ENCODE data around the gene DHRS3. TPM values are rescaled to one million over a fixed set of nuclear protein-coding genes. Genes with fewer than 3 reads are reported as not detected.

Gene DHRS3
- total and polyA plus RNA-seq, 2 donors (not counting 1 experiment from before 2014, with no cell fraction given): 0.37 TPM

DNA sequence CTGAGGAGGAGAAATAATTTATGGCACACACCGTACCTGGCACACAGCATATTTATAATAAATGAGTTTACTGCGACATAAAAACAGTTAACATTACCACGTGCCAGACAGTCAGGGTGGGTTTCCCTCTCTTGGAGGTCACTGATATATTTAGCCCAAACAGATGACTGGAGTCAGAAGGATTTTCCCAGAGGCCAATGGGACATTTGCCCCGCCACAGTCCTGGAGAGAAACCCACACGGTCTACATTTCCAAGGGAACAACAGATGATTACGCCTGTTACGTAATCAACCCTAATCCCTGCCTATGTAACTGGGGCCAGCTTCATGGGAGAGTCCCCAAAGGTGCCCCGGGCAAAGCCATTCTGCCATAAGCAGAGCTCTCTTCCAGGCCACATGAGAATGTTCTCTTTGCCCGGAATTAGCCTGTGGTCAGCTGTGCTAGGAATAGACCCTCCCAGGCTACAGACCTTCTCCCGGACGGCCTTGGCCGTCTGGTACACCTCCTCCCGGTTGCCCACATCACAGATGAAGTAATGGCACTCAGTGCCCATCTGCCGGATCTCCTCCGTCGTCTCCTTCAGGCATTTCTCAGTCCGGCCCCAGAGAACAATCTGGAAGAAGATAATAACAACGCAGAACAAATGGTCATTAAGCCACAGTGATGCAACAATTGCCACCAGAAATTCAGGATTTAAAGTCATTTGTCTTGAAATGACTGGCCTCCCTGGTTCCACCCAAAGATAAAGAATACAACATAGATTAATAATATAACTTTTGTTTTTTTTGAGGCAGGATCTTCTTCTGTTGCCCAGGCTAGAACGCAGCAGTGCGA is 37.7 kb downstream of the DHRS3 start:
- WGBS (ENCODE audit: insufficient coverage): 89% methylated on average over 14 of the region's 20 CpGs
- ATAC-seq (ENCODE audit: low read depth) (no peak), DNase-seq (no peak)
- H3K4me1 ChIP-seq (ENCODE audit: control insufficient read depth in 2 of 2, insufficient read depth in 2 of 2, low read length in 2 of 2): no peaks in the 10 kb centered on the region
- ChIA-PET CTCF (no interaction called here), POLR2A (no interaction called here)
- no peaks in the 10 kb centered on the region for H3K27me3 ChIP-seq (replicated peaks in 1 of 4; ENCODE audit: control extremely low read depth in 1 of 4, control insufficient read depth in 3 of 4, insufficient read depth in 4 of 4, low read length in 3 of 4)
- no peak overlapping the region for H3K27ac Mint-ChIP-seq
- intact Hi-C loops (cut with micrococcal nuclease): no loop called here
- no peaks in the 10 kb centered on the region for H3K9me3 Mint-ChIP-seq (ENCODE audit: insufficient read depth)
- no peaks in the 10 kb centered on the region for H3K4me1 Mint-ChIP-seq
- H3K36me3 ChIP-seq (replicated peaks in 1 of 2; ENCODE audit: control extremely low read depth in 1 of 2, control insufficient read depth in 1 of 2, extremely low read depth in 1 of 2, insufficient read depth in 2 of 2, low read length in 1 of 2): no peaks in the 10 kb centered on the region
- no peak overlapping the region for H2AFZ ChIP-seq (ENCODE audit: insufficient read depth, low read depth, low read length, poor library complexity, severe bottlenecking)
- no peak overlapping the region for H3K4me3 ChIP-seq (ENCODE audit: control extremely low read depth in 1 of 5, extremely low read depth in 1 of 5, insufficient read depth in 1 of 5, low read depth in 2 of 5, low read length in 4 of 5)
- no peaks in the 10 kb centered on the region for H4K20me1 ChIP-seq (ENCODE audit: control insufficient read depth, insufficient read depth, low read length, poor library complexity, severe bottlenecking)
- no peak overlapping the region for H3K27ac ChIP-seq (ENCODE audit: low read length in 2 of 2)
- no peaks in the 10 kb centered on the region for H3K9me3 ChIP-seq (ENCODE audit: control extremely low read depth in 1 of 3, control insufficient read depth in 2 of 3, insufficient read depth in 1 of 3, low read length in 2 of 3)
- H3K79me2 ChIP-seq (ENCODE audit: control insufficient read depth, insufficient read depth, low read length): no peaks in the 10 kb centered on the region
- H3K9ac ChIP-seq (ENCODE audit: low read length): no peak overlapping the region
- no peaks in the 10 kb centered on the region for H3K27me3 Mint-ChIP-seq
- TF ChIP-seq, protein P1, sequence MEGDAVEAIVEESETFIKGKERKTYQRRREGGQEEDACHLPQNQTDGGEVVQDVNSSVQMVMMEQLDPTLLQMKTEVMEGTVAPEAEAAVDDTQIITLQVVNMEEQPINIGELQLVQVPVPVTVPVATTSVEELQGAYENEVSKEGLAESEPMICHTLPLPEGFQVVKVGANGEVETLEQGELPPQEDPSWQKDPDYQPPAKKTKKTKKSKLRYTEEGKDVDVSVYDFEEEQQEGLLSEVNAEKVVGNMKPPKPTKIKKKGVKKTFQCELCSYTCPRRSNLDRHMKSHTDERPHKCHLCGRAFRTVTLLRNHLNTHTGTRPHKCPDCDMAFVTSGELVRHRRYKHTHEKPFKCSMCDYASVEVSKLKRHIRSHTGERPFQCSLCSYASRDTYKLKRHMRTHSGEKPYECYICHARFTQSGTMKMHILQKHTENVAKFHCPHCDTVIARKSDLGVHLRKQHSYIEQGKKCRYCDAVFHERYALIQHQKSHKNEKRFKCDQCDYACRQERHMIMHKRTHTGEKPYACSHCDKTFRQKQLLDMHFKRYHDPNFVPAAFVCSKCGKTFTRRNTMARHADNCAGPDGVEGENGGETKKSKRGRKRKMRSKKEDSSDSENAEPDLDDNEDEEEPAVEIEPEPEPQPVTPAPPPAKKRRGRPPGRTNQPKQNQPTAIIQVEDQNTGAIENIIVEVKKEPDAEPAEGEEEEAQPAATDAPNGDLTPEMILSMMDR (IDR thresholded peaks at IDR 0.05): no peak
- TF ChIP-seq EZH2 (IDR thresholded peaks at IDR 0.05; ENCODE audit: borderline replicate concordance, insufficient read depth, low read depth, low read length, poor library complexity, severe bottlenecking): no peak
- H3K4me2 ChIP-seq (replicated peaks; ENCODE audit: low read depth, low read length, poor library complexity, severe bottlenecking): no peak overlapping the region
- no peak overlapping the region for H3K4me3 Mint-ChIP-seq

DNA sequence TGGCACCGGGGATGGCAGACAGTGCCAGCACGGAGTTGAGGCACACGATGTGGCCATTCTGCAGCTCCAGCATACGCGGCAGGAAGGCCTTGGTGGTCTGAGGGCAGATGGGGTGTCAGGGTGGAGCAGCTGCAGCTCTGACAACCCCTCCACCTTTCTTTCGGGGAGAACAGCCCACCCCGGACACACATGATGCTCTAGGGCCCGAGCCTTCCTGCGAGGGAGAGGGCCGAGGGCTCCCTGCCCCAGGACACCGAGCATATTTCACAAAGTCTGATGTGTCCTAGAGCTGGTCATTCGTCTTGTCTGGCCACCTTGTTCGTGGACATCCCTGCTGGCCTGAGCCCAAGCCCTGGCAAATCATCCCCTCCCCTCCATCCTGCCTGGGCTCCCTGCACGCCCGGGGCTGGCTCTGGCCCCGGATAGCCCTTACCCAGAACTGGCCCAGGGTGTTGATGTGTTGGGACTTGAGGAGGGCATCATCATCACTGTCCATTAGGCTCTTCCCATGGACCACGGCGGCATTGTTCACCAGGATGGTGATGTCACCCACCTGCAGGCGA is 39.1 kb downstream of the DHRS3 start:
- Histone ChIP-seq H3K4me2 (replicated peaks; ENCODE audit: low read depth, low read length, poor library complexity, severe bottlenecking) (no peak overlapping the region), H3K27ac (ENCODE audit: low read length in 2 of 2) (no peak overlapping the region), H3K9me3 (ENCODE audit: control extremely low read depth in 1 of 3, control insufficient read depth in 2 of 3, insufficient read depth in 1 of 3, low read length in 2 of 3) (no peaks in the 10 kb centered on the region), H2AFZ (ENCODE audit: insufficient read depth, low read depth, low read length, poor library complexity, severe bottlenecking) (no peak overlapping the region), H4K20me1 (ENCODE audit: control insufficient read depth, insufficient read depth, low read length, poor library complexity, severe bottlenecking) (no peaks in the 10 kb centered on the region), H3K4me1 (ENCODE audit: control insufficient read depth in 2 of 2, insufficient read depth in 2 of 2, low read length in 2 of 2) (no peaks in the 10 kb centered on the region), H3K79me2 (ENCODE audit: control insufficient read depth, insufficient read depth, low read length) (no peaks in the 10 kb centered on the region), H3K36me3 (replicated peaks in 1 of 2; ENCODE audit: control extremely low read depth in 1 of 2, control insufficient read depth in 1 of 2, extremely low read depth in 1 of 2, insufficient read depth in 2 of 2, low read length in 1 of 2) (no peaks in the 10 kb centered on the region), H3K4me3 (ENCODE audit: control extremely low read depth in 1 of 5, extremely low read depth in 1 of 5, insufficient read depth in 1 of 5, low read depth in 2 of 5, low read length in 4 of 5) (no peak overlapping the region), H3K27me3 (replicated peaks in 1 of 4; ENCODE audit: control extremely low read depth in 1 of 4, control insufficient read depth in 3 of 4, insufficient read depth in 4 of 4, low read length in 3 of 4) (no peaks in the 10 kb centered on the region), H3K9ac (ENCODE audit: low read length) (no peak overlapping the region)
- ATAC-seq (ENCODE audit: low read depth): no peak
- H3K27me3 Mint-ChIP-seq: no peaks in the 10 kb centered on the region
- ChIA-PET CTCF (no interaction called here), POLR2A (no interaction called here)
- 92% methylated on average over 13 of the region's 19 CpGs for WGBS (ENCODE audit: insufficient coverage)
- intact Hi-C loops (cut with micrococcal nuclease): no loop called here
- DNase-seq: no peak
- H3K4me1 Mint-ChIP-seq: no peaks in the 10 kb centered on the region
- no peak overlapping the region for H3K27ac Mint-ChIP-seq
- H3K9me3 Mint-ChIP-seq (ENCODE audit: insufficient read depth): no peaks in the 10 kb centered on the region
- H3K4me3 Mint-ChIP-seq: no peak overlapping the region
- TF ChIP-seq, protein P1 (IDR thresholded peaks at IDR 0.05): no peak
- no peak for TF ChIP-seq EZH2 (IDR thresholded peaks at IDR 0.05; ENCODE audit: borderline replicate concordance, insufficient read depth, low read depth, low read length, poor library complexity, severe bottlenecking)

All from B cell (primary cell).